ENCODE data around the gene GPR107.

Gene GPR107

DNA sequence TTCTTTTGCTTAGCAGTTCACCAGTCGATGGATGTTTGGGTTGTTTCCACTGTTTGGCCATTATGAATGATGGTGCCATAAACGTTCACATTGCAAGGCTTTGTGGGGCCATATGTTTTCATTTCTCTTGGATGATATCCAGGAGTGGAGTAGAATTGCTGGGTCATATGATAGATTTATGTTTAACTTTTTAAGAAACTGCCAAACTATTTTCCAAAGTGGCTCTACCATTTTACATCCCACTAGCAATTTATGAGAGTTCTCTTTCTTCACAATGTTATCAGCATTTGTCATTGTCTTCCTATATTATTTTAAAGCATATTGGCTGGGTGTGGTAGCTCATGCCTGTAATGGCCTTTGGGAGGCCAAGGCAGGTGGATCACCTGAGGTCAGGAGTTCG, 5.2 kb downstream of the GPR107 start:
- FAIRE-seq: no peak

DNA sequence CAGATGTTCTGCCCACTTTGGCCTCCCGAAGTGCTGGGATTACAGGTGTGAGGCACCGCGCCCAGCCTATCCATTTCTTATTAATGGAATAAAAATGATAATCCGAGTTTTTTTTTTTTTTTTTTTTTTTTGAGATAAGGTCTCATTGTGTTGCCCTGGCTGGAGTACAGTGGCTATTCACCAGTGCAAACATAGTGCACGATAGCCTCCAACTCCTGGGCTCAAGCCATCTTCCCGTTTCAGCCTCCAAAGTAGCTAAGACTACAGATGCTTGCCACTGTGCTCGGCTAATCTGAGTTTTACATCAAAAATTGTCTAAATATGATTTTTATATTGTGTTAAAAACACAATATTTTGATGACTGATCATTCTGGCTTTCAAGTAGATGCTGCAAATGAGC, 6.6 kb downstream of the GPR107 start:
- no peak for FAIRE-seq

DNA sequence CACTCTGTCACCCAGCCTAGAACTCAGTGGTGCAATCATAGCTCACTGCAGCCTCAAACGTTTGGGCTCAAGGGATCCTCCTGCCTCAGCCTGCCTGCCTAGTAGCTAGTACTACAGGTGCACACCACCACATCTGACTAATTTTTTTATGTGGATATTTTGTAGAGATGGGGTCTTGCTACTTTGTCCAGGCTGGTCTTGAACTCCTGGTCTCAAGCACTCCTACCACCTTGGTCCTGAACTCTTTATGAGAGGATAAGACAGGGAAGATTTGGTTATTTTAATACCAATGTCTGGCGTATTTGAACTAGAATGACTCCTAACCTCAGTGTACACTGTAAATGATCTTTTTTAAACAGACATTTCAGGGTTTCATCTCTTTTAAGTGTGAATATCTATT, 9.0 kb downstream of the GPR107 start:
- FAIRE-seq: no peak

DNA sequence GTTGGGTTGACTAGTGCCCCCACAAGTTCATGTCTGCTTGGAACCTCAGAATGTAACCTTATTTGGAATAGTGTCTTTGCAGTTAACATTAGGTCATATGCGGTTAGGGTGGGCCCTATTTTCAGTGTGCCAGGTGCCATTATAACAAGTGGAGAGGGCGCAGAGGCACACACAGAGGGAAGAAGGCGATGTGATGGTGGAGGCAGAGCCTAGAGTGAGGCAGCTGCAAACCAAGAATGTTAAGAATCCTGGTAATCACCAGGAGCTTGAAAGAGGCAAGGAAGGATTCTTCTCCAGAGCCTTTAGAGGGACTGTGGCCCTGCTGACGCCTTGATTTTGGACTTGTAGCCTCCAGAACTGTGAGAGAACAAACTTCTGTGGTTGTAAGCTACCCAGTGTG, 10.9 kb downstream of the GPR107 start:
- FAIRE-seq: no peak

DNA sequence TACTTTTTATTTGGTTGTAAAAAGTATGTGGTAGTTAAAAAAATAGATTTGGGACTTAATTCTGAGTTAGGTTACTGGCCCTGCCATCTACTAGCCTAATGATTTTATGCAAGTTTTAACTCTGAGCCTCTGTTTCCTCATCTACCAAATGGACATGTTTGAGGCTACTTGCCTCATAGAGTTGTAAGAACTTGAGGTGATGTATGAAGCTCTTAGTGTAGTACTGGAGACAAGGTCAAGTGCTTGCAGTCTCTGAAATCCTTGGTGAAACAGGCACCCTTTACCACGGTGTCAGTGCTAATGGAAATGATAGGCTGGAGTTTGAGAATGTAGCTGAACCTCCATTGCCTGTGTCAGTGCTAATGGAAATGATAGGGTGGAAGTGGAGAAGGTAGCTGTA, 15.3 kb downstream of the GPR107 start:
- FAIRE-seq: no peak

DNA sequence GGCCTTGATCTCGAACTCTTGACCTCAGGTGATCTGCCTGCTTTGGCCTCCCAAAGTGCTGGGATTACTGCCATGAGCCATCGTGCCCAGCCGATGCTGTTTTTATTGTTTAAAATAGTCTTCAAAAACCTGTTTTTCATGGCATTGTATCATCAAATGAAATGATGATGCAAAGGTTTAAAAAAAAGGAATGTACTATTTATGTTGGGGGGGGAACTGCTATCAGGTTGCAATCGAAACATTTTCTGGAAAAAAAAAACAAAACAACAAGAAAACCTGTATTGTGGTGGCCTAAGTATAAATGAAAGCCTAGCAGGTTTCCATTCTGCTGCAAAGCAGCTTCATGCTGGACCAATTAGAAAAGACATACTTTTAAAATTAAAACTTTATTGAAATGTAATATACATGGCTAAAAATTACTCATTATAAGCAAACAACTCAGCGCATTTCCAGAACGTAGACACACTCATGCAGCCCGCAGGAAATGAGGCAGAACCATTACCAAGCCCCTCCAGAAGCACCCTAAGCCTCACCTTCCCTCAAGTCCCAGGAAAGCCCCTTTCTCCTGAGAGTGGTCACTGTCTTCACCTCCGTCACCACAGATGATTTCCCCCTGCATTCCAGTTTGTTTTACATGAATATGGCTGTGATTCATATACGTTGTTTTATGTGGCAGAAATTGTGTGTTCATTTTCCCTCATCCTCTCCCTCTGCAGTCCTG, 19.0 kb downstream of the GPR107 start:
- no peak for FAIRE-seq

DNA sequence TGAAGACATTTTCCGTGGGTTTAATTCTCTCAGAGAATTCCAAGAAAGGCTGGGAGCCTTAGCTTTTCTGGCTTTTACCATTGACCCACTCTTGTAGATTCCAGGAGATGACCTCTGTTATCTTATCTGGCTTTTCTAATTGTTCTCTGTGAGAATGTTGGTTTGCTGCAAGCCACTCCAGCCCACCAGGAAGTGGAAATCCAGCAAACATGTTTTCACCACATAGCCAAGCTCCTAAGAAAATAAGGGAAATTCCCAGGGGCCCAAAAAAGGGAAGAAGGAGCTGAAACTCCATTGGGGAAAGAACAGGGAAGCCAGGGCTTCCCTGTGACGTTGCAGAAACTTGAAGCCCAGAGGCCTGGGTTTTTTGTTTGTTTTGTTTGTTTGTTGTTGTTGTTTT, 19.7 kb downstream of the GPR107 start:
- FAIRE-seq: no peak

DNA sequence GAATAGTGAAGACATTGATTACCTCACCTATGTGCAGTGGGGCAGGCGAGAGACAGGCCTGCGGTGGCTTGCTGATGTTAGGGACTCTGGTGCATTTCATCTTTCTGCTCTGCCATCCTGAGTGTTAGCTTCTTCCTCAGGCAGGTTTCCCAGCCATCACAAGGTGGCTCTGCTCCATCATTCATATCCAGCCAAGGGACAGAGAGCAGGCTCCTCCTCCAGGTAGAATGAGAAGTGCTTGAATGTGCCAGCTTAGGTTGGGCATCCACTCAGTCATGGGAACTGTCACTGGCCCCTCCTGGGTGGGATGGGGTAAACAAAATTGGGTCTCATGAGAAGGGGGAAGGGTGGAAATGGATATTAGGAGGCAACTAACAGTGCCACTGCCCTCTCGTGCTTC, 24.8 kb downstream of the GPR107 start:
- no peak for FAIRE-seq

DNA sequence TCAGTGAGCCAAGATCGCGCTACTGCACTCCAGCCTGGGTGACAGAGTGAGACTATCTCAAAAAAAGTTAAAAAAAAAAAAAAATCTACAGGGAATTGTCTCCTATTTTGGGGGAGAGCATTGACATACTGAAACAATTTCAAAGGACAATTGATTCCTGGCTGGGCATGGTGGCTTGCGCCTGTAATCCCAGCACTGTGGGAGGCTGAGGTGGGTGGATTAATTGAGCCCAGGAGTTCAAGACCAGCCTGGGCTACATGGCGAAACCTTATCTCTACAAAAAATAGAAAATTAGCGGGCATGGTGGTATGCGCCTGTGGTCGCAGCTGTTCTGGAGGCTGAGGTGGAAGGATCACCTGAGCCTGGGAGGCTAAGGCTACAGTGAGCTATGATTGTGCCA, 30.6 kb downstream of the GPR107 start:
- no peak for FAIRE-seq

DNA sequence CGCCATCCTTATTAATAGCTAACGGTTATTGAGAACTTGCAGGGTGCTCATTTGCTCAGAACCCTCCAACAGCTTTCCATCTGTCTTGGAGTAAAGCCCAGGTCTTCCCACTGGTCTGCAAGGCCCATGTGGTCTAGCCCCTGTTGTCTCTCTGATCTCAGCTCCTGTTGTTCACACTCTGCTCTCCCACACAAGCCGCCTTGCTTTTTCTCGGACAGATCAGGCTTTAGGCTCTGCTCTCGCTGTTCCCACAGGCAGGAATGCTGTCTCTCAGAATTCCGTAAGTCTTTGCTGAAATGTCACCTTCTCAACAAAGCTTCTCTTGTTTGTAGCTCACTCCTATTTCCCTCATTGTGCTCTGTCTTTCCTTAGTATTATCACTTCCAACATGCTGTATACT, 34.3 kb downstream of the GPR107 start:
- FAIRE-seq: no peak

DNA sequence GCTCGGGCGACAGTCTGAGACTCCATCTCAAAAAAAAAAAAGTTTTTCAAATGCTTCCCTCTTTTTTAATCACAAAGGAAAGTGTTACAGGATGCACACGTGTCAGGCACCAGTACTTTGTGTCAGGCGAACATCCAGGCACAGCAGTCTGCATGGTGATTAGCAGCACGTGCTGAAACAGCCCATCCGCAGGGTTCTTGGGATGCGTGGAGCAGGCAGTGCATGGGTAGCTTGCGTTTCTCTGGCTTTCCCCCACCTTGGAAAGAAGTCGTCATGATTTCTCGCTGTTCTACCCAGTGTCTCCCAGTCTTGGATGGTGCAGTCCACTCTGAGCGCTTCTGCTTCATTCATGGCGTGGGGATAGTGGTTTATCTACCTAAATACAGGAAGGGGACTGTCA, 35.4 kb downstream of the GPR107 start:
- no peak for FAIRE-seq

DNA sequence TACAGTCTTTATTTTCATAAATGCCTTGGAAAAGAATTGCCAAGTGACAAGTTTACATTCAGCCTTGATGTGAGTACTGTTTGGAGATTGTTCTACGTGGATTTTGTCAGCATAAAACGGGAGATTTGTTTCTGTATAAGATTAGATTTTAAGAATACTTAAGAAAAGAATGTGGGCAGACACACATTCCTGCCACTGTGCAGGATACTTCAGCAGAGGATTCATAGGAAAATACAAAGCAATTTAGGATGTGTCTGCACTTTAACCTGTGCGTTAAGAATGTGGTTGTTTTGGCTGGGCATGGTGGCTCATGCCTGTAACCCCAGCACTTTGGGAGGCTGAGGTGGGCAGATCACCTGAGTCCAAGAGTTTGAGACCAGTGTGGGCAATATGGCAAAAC, 37.2 kb downstream of the GPR107 start:
- FAIRE-seq: no peak

DNA sequence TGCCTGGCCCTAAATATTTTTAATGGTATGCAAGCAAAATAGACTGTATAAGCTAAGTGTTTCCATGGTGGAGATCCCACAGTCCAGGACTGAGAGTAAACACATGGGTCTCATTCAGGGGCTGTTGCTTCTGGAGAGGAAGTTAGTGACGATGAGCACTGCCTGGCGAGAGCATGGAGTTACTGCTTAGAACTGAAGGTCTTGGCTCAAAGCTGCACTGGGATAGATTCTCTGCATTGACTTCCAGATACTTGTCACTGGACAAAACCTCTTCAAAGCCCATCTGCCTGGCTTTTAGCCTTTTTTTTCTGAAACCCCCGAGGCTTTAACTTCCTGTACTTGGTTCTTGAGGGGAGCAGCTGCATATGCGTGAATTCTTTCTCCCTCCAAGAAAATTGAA, 39.2 kb downstream of the GPR107 start:
- no peak for FAIRE-seq

DNA sequence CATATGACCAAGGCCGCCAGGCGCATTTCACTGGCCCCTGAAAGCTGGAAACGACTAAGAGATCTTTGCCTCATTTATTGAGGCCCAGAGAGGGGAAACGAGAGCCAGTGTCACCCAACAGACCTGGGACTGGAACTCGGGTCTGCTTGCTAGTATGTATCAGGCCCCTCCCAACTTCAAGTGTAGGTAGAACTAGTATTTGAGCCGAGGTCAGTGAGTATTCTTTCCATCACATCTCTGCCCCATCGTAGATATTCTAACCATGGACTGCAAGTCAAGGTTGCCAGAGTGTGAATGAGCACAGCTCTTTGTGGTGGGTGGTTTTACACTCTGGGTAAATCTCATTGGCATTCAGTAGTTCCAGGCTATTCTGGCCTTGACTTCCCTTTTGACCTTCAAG, 42.2 kb downstream of the GPR107 start:
- no peak for FAIRE-seq

DNA sequence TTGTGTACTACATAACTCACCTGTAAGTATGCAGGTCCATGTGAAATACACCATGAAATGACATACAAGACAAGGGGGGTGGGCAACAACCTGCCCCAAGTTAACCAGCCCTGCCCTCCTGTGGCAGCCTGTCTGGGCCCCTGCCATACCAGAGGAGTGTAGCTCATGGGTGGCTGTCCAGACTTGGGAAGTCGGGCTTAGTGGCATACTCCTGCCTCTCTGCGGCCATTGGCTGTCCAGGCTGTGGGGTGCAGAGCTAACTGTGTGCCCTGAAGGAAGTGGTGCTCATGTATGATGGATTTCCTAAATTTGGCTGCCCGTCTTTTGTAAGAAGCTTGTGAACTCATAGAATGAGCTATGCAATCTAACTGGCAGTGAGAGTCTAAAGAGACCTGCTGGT, 47.0 kb downstream of the GPR107 start:
- FAIRE-seq: no peak

DNA sequence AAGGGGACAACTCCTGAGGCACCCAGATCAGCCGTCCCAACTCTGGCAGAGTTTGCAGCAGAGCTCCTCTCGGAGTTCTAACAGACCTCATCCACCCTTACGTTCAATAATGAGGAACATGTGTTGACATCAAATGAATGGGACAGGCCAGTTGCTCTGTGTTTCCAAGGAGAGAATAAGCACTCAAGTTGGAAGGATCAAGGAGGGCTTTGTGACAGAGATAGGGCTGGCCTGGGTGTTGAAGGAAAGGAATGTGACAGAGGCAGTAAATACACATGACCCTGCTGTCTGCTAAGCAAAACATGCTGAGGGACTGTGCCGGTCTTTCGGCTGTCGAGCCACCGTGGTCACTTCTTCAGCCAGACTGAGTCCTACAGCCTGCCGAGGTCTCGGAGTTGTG, 48.2 kb downstream of the GPR107 start:
- no peak for FAIRE-seq

DNA sequence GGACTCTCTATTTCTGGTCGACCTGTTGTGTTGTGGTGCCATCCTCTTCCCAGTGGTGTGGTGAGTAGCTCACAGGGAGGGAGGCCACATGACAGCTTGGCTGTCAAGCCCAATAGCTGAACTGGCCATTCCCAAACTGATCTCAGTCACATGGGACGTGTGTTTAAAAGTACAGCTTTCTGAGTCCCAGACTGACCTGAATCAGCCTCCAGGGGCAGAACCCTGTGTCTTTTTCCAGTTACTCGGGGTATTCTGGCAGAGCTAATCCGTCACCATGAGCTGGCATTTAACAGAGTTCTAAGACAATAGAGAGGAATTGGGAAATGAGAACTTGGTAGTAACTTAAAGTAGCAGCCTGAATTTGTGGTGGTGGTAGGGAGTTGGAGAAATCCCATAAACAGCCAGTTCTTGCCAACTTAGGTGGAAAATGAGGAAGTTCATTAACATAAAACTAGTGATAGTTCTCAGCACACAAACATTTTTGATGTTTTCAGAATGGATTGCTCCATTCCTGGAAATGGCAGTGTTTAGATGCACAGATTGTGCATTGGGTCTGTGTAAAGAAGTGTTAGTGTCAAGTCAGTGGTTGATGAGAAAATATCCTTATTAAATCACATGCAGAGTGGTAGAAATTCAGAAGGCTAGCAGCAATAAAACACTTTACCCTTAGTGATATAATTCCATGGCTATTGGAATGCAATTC, 50.9 kb downstream of the GPR107 start:
- no peak for FAIRE-seq

DNA sequence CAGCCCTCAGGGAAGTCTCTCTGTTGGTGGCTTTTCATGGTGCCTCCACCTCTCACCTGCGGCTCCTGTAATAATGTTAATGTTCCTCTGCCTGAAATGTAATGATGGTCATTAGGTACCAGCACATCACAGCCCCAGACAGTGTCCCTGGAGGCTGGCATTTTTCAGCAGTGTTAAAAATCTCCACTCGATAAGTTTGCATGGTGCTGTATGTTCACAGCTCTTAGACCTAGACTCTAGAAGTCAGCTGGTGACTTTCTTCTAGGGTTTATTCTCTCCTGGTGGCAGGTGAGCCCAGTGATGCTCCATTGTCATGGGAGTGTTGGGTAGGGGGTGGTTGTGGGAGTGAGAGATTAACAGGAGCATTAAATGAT, 53.1 kb downstream of the GPR107 start:
- FAIRE-seq: no peak

DNA sequence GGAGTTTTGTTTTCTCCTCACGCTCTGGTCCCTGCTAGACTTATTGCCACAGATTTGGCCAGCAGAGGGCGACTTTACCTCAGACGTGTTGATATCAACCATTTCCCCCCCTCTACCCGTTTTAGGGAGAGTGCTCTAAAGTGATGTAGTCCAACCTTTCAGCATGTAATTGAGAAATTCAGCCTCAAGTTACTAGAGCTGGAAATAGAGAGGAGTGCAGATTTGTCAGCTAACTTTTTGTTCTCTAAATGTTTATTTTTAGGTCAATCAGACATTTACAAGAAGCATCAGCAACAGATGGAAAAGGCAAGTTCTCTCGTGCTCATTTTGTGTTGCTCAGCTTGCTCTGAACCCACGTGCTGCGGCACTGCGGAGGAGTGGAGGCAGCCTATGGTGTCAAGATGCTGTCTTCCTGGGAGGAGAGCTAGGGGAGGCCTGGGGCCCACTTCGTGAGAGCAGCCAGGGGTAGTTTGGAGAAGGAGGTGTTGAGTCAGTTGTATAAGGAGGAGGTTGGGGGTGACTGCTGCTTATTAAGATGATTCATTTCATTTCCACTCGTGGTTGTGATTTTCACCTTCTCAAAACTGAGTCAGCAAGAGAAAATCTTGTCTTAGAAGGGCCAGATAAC, 53.6 kb downstream of the GPR107 start:
- FAIRE-seq: no peak

DNA sequence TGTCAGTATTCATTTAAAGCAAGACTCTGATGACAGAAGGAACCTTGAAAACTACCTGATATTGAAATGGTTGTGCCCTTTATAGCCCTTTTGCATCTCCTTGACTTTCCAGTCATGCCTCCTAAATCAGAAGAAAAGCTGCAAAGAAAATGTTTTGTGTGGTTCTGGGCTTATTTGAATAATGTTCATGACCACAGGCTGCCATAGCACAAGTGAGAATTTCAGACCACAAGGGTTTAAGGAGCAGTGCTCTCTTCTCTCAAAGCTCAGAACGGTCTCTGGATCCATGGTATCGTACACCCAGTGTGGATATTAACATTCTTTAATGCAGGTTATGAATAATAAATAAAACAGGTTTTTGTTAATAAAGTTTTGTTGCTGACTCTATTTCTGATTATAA, 54.2 kb downstream of the GPR107 start:
- FAIRE-seq: no peak

DNA sequence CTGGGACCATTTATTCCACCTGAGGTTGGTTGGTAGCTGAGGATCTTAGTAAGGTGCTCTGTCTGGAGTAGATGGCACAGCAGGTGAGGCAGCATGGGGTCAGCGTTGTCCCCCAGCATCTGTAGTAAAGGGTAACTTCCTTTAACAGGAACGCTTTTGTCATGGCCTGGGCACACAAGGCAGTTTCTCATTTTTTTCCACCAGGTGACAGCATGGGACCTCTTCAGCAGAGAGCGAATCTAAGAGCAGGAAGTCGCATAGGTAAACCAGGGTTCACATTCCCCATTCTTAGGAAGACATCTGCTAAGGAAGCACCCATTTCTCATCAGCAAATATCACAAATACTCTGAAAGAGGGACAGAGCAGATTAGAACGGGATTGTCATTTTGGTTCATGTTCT, 56.5 kb downstream of the GPR107 start:
- FAIRE-seq: no peak

DNA sequence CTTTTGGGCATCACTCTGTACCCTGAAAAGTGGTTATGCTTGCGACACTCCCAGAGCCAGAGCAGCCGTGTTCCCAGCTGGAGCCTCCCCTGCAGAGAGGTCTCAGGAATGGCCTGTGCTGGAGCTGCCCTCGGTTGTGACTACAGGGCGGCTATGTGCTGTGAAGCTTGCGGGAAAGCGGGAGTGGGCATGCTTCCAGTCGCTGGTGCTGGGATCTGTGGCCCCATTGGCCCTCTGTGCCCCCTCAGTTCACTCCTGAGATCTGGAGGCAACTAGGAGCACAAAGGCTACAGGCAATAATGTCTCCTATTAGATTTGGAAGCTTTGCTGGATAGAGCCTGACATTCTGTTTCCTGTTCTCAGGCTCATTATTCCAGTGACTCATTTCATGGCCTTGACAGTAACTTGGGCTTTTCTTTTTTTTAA, 56.9 kb downstream of the GPR107 start:
- FAIRE-seq: no peak

DNA sequence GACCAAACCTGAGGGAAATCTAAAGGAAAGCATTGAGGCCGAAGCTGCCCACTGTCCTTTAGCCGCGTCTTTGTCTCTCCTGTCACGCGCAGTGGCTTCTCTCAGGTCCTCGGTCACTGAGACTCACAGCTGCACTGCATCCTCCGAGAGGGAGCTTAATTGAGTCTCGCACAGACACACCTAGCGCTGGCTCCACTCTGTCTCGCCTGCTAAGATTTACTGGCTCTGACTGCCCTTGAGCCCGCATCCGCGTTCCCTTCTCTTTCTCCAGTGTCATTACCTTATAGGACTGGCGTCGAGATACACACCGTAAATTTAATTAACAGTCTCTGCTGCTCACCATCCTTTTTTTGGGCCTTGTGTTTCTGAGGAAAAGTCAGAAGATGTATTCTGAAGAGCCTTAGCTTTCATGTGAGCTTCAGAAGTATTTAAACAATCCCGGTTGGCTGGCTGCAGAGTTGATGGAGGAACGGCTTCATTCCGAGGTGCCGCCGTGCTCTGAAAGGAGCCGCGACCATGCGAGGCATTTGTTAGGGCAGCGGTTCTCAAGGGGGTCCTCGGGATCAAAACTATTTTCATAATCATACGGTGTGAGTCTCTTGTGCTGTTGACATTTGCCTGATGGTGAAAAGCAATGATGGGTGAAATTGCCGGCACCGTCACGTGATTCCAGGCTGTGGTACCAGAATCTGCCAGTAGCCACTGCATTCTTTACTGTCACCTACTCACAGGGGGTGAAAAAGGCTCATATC, 58.3 kb downstream of the GPR107 start:
- FAIRE-seq: no peak

Measured in TTC549 (cell line).